ENCODE results near the gene GALNS.
"Not testable (repeated sequence)": the region's sequence is repeated elsewhere in the genome, so short reads cannot be mapped to it uniquely, and the experiment has no call there.

GALNS gene

DNA sequence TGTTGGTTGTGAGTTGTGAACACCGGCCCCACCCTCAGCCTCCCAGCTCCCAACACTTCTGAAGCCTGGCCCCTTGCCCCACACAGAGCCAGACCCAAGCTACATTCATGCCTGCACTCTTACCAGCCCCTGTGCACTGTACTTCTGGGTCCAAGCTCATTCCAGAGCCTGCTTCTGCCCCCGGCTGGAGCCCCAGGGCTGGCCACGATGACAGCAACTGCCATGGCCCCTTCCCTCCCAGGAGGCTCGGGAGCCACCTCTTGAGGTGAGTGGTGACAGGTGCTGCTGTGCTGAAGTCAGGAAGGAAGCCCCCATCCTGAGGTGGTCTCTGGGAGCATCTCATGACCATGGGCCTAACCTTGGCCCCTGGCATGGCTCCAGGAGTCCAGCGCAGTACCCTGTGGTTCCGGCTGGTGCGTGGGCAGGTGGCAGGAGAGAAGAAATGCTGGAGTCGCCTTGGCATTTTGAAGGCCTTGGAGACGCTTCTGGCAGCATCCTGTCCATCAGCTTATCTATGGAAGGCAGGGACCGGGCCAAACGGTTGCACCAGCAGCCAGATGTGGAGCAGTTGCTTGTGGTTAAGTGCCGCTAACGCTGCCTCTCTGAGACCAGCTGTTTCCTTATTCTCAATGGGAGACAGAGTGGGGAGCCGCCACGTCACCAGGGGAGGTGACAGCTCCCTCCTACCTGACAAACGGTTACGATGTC lies 57.0 kb downstream of the GALNS start:
- no peak for DNase-seq

DNA sequence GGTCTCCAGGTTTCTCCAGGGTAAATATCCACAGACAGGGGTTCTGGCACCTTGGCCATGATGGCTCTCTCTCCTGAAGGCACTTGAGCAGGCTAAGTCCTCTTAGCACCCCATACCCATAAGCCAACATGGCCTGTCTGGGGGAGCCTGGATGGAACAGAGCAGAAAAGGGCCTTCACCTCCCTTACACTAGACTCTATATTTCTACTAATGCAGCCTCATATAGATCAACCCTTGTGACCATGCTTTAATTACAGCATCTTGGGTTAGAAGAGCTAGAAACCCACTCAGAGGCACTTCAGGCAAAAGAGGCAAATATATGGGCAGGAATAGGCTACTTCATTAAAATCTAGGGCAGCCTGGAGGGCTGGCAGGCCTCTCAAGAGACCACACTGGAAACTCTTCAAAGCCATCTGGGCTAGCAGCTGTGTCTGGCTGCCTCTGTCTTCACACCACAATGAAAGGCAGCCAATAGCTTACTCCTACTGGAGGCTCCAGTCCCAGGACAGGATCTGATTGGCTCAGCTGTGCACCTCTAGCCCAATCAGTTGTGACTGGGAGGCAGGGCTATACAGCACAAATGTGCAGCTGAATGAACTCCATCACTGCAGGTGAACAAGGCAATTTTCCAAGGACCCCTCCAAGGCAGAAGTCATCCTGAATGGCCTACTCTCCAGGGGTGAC lies 57.8 kb downstream of the GALNS start:
- DNase-seq = peak; percentile 97

DNA sequence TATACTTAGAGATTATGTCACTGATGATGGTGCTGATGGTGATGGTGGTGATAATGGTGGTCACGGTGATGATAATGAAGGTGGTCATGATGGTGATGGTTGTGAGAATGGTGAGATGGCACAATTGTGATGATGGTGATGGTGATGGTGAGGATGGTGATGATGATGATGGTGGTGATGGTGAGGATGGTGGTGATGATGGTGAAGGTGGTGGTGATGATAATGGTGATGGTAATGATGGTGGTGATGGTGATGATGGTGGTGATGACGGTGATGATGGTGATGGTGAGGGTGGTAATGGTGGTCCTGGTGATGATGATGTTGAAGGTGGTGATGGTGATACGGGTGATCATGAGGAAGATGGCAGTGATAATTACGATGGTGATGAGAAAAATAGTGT lies 58.7 kb downstream of the GALNS start:
- no peak for DNase-seq

DNA sequence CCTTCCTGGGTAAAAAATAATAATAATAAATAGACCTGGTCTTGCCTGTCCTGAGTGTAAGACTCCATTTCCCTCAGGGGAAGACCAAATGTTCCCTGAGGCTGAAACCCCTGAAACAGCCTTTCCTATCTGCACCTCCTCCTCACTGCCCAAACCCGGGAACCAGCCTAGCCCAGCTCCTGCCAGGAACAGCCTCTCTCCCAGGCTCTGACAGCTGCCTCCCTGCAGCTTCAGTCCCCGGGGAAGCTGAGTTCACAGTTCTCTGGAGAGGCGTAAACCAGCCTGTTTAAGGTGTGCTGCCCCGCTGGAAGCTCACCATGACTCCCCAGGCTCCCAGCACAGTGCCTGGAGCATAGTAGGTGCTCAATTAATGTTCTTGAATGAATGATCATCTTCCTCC lies 60.5 kb downstream of the GALNS start:
- DNase-seq = peak; percentile 61

DNA sequence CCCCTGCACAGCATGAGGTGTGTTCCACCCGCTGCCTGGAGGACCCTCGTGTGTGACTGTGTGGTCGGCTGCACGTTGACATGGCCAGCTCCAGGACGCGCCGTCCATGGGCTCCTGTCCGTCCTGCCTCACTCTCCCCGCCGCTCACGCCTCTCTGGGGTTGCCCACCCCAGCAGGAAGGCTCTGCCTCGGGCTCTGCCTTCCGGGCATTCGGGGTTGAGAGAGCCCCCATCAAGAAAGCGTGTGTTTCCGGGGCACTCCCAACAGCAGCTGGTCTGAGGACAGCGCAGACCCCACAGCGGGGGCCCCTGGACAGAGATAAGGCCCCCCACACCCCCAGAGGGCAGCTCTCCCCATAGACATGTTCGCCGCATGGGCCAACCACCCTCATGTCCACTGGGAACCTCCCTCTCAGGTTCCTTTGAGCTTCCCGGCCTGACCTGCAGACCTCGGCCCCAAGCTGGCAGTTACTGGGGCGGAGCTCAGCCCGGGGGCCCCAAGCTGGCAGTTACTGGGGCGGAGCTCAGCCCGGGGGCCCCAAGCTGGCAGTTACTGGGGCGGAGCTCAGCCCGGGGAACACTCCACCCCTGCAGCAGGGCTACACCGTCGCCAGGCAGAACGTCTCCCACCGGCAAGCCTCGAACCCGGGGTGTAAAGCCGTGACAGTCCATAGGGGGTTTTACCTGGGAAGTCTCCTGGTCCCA lies 63.3 kb downstream of the GALNS start:
- DNase-seq = no peak

DNA sequence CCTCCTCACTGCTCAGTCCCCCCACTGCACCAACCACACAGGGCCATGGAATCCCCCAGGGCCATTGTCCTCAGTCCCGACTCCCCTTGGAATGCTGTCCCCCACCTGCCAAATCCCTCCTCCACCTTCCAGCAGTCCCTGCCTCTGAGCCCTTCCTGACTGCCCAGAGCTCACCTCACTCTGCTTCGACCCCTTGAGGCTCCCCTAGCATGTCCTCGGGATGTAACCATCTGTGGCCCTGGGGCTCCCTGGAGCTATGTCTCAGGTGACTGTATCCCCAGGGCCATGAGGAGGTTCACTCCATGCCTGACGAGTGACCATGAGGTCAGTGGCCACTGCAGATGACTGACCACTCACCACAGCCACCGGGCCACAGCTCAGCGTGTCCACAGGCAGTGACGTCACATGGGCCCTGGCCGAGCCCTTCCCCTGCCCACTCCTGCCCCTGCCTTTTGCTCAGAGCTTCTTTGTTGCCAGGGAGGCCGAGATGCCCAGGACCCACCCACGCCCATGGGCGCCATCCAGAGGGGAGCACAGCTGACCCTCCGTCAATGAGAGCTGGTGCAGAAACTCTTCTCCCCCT lies 64.0 kb downstream of the GALNS start:
- no peak for DNase-seq

DNA sequence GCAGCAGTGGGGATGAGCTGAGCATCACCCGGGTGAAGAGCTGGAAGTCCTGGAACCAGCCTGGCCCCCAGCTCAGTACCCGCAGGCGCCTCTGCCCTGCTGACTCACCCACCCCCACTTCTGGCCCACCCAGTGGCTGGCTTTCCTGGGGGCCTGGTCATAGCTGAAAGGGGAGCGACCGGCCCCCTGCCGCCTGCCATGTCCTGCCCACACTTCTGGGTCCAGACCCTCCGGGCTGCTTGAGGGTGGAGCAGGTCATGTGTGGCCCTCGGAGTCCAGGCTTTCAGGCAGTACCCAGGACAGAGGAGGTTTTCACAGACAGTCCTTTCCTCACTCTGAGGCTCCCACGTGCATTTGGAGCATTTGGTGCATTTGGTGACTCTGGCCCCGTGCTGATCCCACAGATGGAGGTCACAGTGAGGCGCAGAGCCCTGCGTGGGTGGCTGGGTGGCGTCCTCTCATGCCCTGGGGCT lies 64.6 kb downstream of the GALNS start:
- DNase-seq = no peak

DNA sequence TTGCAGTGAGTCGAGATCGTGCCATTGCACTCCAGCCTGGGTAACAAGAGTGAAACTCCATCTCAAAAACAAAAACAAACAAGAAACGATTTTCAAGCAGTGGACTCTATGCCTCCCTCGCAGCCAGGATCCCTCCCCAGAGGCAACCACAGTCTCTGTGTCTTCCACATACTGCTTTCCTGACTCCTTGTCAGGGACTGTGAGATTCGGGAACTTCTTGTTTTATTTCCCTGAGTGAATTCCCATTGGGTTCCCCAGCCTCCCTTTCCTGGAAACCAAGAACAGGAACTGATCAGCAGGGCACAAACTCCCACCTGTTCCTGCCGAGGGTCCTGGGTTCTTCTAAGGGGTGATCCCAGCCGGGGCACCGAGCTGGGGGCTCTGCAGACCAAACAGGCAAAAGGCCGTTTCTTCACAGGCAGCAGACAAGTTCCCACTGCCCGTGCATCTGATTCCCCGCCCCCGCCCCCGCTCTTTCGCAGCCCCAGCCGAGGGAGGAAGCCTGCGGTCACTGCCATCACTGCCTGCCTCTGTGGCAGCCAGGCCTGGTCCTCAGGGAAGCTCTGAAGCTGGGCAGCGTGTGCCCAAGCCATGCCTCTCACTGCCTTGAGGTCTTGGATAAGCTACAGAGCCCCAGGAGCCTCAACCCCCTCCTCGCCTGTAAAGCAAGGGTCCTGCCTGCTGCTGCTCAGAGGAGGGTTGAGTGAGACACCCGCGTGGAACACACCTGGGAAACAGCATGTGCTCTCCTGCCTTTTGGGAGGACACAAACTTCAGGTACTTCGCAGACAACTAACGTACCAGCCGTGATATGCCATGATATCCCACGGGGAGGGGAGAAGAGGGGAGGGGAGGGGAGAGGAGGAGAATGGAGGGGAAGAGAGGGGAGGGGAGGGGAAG lies 66.2 kb downstream of the GALNS start:
- DNase-seq = no peak

DNA sequence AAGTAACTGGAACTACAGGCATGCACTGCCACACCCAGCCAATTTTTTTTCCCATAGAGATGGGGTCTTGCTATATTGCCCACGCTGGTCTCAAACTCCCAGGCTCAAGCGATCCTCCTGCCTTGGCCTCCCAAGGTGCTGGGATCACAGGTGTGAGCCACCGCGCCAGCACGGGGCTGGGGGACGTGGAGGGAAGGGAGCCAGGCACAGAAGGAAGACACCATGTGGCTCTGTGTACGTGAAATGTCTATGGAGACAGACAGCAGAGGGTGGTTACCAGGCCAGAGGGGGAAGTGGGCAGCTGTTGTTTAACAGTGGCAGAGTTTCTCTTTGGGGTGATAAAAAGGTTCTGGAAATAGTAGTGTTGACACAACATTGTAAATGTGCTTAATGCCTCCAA lies 67.2 kb downstream of the GALNS start:
- peak; percentile 37 for DNase-seq

DNA sequence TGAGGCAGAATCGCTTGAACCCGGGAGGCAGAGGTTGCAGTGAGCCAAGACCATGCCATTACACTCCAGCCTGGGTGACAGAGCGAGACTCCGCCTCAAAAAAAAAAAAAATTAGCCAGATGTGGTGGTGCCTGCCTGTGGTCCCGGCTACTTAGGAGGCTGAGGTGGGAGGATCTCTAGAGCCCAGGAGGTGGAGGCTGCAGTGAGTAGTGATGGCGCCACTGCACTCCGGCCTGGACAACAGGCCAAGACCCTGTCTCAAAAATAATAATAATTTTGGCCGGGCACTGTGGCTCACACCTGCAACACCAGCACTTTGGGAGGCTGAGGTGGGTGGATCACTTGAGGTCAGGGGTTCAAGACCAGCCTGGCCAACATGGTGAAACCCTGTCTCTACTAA lies 68.0 kb downstream of the GALNS start:
- DNase-seq = not testable (repeated sequence)

DNA sequence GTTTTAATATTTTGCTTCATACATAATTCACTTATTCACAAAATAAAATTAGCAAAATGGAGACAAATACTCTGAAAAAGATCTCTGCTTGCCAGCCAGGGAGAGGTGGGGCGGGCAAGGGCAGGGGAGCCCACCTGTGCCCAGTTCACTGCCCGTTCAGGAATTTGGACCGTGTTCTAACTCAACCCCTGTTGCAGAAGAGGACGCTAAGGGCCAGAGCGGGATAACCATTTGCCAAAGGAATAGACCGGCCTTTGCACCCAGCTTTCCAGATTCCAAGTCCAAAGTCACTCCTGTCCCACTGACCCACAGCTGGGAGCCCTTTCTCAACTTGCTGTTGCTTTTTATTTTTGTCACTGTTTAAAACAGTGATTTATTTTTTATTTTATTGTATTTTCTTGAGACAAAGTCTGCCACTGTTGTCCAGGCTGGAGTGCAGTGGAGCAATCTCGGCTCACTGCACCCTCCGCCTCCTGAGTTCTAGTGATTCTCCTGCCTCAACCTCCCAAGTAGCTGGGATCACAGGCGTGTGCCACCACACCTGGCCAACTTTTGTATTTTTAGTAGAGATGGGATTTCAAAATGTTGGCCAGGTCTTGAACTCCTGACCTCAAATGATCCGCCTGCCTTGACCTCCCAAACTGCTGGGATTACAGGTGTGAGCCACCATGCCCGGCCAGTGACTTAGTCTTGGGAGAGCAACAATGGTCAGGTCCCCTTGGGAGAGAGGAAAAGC lies 69.0 kb downstream of the GALNS start:
- DNase-seq = no peak

DNA sequence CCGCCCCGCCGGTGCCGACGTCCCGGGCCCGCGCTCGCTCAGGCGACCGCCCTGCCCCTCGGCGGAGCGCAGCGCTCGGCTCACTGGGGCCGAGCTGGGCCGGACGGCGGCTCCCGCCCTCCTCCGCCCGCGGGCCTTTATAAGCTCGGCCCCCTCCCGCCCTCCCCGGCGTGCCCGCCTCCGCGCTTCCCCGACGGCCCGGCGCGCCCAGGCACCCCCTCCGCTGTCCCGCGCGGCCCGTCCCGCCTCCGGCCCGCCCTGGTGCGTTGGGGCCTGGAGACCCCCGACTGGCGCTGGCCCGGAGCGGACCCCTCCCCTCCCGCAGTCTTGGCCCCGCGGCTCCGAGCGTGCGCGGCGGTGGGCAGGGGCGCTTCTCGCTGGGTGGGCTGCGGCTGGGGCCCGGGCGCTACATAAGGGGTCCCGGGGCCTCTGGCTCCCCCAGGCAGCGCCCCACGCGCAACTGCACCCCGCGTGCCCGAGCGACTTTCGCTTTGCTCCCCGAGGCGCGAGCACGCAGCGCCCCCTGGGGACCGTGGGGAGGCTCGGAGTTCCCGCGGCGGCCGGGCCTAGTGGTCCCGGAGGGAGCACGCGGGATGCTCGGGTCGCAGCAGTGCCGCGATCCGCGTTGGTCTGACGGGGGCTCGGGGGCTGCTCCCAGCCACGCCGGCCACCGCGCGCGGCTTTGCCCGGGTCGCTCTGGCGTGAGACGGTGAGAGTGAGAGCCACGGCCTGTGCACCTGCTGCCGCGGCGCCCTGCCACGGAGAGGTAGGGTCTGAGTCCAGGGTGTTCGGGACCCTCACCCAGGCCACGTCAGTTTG lies 71.4 kb downstream of the GALNS start, which contains the start of gene PIEZO1:
TSS of gene PIEZO1 (minus strand) at position 115 of the 819 bp plus-strand sequence. CDS start 256 bp downstream, outside the sequence.
- no peak for DNase-seq

DNA sequence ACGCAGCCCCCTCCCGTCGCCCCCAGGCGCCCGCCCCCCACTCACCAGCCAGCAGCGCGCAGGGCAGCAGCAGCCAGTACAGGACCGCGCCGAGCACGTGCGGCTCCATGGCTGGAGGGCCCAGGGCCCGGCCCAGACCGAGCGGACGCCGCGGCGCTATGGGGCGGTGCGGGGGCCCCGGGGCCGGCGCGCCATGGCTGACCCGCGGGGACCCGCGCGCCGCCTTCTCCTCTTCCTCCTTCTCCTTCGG lies 72.0 kb downstream of the GALNS start:
- DNase-seq = no peak

DNA sequence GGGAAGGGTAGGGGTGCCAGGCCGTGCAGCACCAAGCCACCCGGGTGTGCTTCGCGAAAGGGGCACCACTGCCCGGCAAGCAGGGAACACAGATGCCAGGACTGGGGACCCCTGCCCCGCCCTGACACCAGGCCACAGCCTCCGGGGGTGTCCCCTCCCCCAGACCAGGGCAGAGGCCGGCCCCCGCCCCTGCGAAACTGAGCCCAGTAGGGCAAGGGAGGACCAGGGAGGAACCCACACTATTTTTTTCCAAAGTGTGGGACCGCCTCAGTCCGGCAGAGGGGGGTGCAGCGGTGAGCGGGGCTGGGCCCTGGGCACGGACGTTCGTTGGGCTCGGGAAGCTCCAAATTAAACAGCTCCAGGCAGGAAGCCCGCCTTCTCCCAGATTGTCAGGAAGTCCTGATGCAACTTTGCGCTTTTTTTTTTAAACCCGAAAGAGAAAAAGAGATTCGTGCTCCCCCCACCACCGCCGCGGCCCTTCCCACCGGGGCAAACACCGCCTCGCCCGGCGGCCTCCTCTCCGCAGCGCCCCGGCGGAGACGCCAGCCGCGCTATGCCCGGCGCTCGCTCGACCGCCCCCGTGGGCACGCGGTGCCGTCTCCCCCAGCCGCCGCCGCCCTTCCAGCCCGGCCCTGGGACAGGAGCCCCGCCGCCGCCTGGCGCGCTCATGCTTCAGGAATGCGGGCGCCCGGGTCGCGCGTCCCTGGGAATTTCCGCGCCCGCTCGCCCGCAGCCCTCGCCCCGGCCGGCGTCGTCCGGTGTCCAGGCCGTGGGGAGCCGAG lies 72.5 kb downstream of the GALNS start:
- peak; percentile 54 for DNase-seq

DNA sequence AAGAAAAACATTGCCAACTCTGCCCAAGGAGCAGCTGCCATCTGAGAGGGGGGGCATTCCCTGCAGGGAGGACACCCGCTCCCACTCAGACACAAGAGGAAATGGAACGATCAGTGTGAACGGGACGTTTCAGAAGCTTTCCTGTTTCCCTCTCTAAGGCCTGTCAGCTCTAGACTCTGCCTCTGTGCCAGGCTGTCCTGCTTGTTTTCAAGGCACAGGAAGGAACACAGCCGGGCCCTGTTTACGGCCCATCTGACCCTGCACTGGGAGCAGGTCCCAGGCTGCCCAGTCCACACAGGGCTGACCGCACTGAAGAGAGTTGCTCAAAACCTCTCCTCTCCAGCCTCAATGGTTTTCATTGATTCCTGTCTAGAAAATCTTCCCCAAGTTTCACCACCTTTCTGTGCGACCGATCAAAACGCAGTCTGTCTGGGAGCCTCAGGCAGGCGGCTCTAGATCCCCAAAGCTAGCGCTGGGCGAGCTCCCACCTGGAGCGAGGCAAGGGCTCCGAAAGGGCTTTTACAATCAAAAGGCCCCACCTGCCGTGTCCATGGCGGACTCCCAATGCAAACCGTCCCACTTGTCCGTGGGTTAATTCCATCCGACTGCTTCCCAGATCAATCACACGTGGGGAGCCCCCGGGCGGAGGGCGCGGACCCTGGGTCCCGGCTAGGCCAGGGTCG lies 73.2 kb downstream of the GALNS start:
- DNase-seq = no peak

DNA sequence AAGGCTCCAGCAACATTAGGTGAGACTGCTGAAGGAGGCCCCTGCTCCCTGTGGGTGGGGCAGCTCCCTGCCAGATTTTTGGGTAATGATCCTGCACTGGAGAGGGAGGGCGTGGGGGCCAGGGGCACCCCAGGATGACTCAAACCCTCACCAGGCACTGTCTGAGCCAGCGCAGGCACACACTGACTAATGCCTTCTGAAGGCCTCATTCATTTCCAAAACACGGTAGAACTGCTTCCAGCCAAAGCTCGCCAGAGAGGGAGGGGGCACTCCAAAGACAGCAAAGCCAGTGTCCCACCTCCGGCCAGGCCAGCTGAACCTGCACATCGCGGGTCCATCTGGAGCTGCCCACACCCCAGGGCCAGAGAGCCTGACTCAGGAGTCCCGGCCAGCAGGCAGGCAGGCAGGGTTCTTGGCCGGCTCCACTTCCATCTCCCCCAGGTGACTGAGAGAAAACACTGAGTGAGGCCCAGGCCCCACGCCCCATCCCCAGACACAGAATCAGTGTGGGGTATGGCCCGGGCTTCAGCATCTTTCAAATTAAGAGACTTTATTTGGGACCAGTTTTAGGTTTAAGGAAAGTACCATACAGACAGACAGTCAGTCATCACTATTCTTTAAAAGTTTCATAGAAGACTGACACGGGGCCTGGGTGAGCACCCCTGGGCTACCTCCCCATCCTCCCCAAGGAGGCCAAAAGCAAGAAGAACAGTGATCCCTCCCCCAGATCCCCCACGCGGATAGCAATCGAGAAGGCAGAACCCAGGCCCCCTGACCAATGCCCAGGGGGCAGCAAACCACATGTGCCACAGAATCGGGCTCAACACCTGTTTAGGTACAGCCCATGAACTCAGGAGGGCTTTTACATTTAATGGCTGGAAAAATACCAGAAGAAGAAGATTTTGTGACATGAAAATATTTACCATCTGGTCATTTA lies 74.0 kb downstream of the GALNS start:
- peak; percentile 40 for DNase-seq

DNA sequence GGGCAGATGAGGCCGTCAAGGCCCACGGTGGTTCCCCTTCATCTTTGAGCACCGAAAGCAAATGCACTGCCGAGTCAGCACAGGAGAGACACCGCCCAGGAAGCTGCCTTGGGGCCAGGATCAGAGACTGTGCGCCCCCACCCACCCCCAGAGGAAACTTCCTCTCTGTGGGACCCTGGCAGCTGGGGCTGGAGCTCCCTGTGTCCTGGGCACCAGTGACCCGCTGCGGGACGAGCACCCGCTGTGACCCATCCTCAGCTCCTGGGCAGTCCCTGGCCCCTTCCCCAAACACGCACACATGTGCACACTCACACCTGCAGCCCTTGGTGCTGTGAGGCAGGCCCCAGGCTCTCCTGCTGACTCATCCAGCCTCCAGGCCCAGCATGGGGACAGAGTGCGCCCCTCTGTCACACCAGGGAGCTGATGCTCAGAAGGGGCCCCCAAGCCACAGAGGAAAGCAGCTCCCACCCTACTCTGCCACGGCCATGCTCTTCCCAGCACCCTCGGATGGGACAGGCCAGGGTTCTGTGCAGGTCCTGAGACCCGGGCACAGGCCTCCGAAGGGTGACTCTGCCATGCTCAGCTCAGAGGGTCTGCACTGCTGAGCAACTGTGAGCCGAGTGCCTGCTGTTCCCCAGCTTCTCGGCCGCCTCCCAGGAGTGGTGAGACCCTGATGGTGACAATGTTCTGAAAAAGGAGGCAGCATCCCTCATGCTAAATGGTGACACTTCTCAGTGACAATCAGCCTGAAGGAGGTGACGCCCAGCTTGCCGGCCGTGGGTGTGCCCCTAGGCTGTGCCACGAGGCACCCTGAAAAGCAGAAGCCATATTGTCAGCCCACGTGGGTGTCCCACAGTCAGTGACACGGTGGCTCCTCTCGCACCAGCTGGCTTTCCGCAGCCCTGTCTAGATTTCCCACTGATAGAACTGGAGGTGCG lies 75.3 kb downstream of the GALNS start:
- no peak for DNase-seq

Measured in NCI-H2171 treated with DMSO at 0.1 percent for 48 hours (cell line).